ENCODE results near the gene RTN3.
A peak's percentile ranks its signal among the peaks of the same experiment; 100 is the strongest.
"Not testable (repeated sequence)": the region's sequence is repeated elsewhere in the genome, so short reads cannot be mapped to it uniquely, and the experiment has no call there.

The RTN3 gene

DNA sequence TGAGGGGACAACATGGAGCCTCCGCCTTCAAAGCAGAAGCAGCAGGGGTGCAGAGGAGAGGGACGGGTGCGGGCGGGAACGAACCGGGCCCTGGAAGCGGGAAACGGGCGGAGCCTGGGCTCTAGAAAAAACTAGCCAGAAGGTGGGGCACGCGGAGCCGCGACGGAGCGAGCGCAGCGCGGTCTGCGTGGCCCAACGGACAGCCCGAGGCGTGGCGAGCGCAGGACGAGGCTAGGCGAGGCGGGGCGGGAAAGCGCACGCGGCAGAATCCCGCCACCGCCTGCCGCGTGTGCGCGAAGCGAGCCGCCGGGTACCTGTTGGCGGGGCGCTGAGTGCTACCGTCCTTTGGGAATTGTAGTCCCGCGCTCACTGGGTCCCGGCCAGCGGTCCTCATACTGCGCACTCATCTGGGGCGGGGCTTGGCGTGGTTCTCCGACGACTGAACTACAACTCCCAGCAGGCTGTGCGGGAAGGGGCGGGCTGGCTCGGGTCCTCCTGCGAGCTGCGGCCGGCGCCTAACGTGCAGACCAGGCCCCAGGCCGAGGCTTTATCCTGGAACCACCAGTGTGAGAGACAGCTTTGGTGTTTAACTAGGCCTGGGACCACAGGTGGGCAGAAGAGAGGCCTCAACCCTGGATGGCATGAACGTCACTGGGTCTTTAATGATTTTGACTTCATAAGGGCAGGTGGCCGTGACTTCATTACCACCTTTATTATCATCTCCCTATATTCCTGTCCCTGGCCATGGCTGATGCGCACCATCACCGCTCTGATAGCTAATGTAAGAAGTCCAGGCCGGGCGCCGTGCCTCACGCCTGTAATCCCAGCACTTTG lies 9.8 kb upstream of the RTN3 start, which contains the start of gene ATL3:
TSS of gene ATL3 (minus strand) at position 55 of the 834 bp plus-strand sequence. CDS start at position 14, 41 bp downstream.
- ATAC-seq = peak; percentile 94
- H3K36me3 Mint-ChIP-seq = peaks cover 31% of the 10 kb centered on the region
- H3K4me3 Mint-ChIP-seq = peak within 1 kb of the TSS; percentile 81
- peak; percentile 87 to 96 for DNase-seq (ENCODE audit: low spot score in 2 of 2)
- H3K4me1 Mint-ChIP-seq = peaks cover 24% of the 10 kb centered on the region
- H3K9me3 Mint-ChIP-seq = no peaks in the 10 kb centered on the region
- peak within 1 kb of the TSS; percentile 91 for H3K27ac Mint-ChIP-seq

DNA sequence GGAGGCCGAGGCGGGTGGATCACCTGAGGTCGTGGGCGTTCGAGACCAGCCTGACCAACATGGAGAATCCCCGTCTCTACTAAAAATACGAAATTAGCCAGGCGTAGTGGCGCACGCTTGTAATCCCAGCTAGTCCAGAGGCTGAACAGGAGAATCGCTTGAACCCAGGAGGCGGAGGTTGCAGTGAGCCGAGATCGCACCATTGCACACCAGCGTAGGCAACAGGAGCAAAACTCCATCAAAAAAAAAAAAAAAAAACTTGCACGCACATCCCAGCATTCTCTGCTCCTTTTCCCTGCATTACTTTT lies 9.2 kb upstream of the RTN3 start:
- peak overlapping the region; percentile 81 for H3K4me3 Mint-ChIP-seq
- ATAC-seq = no peak
- H3K27ac Mint-ChIP-seq = no peak overlapping the region
- no peaks in the 10 kb centered on the region for H3K9me3 Mint-ChIP-seq
- peaks cover 24% of the 10 kb centered on the region for H3K4me1 Mint-ChIP-seq
- no peak for DNase-seq (ENCODE audit: low spot score in 2 of 2)
- H3K36me3 Mint-ChIP-seq = peaks cover 31% of the 10 kb centered on the region

DNA sequence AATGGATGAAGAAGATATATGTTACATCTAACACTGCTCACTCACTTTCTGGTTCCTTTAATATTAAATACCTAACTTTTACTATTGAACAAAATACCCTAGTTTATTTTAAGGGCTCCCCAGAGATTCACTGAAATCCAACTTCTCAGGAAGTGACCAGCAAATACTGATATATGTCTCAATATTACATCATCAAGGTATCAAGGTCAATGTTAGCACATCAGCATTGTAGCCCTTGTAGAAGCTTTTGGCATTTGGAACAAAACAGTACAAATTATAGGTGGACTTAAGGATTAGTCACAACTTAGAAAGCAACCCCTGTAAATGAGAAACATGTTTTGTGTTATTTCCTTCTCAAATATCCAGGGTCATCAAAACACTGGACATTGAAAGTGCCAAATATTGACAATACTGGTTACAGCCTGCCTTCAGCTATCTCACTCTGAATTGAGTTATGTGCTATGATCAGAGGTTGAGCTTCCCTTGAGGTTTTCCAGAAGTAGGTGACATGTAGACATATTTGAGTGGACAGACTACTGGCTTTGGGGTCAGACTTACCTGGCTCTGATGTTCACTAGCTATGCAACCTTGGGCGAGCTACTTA lies 8.3 kb upstream of the RTN3 start:
- Mint-ChIP-seq H3K4me1 (peaks cover 18% of the 10 kb centered on the region), H3K27ac (no peak overlapping the region), H3K4me3 (peak overlapping the region; percentile 81), H3K36me3 (peaks cover 30% of the 10 kb centered on the region), H3K9me3 (no peaks in the 10 kb centered on the region)
- ATAC-seq (no peak), DNase-seq (ENCODE audit: low spot score in 2 of 2) (no peak)

DNA sequence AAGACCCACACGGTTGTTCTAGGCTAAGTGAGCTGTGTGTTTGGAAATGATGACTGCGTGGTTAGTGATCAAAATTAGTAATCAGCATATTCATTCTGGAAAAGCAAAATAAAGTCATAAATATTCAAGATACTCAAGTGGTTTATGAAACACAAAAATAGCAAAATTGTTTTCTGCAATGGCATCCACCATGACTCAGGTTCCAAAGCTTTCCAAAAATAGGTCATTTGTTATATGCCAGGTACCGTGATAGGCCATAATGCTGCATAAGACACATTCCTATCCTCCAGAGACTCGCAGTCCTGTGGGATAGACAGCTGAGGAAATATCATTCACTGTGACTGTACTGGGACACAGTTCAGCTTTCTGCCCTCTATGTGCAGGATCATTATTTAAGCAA lies 7.7 kb upstream of the RTN3 start:
- DNase-seq (ENCODE audit: low spot score in 2 of 2) = no peak
- Mint-ChIP-seq H3K4me1 (peaks cover 13% of the 10 kb centered on the region), H3K4me3 (no peak overlapping the region), H3K27ac (no peak overlapping the region), H3K36me3 (peaks cover 25% of the 10 kb centered on the region), H3K9me3 (no peaks in the 10 kb centered on the region)
- ATAC-seq = no peak

DNA sequence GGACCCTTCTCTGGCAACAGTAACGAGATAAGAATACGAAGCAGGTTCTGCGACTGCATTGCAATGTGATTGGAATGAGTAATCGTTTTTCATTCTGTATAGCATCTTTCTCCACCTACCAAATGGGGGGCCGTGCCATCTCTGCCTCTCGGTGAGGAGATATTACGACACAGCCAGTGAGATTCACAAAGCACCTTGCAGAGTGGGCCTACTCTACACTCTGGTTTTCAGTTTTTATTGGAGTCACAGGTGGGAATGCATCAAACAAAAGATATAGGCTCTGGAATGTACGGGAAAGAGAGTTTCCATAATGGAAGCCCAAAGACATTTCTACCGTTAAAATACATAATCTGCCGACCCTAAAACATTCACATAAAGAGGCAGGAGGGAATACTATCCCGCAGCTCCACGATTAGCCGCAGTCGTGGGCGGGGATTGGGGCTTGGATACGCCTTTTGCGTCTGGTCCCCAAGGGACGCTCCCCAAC lies 423 bp upstream of the RTN3 start:
- no peaks in the 10 kb centered on the region for H3K9me3 Mint-ChIP-seq
- ATAC-seq = peak; percentile 69
- H3K27ac Mint-ChIP-seq = peak overlapping the region; percentile 91
- peak in 1 of 2 donors; percentile 11 for DNase-seq (ENCODE audit: low spot score in 2 of 2)
- peaks cover 29% of the 10 kb centered on the region for H3K4me1 Mint-ChIP-seq
- H3K4me3 Mint-ChIP-seq = peak overlapping the region; percentile 83
- peaks cover 17% of the 10 kb centered on the region for H3K36me3 Mint-ChIP-seq

DNA sequence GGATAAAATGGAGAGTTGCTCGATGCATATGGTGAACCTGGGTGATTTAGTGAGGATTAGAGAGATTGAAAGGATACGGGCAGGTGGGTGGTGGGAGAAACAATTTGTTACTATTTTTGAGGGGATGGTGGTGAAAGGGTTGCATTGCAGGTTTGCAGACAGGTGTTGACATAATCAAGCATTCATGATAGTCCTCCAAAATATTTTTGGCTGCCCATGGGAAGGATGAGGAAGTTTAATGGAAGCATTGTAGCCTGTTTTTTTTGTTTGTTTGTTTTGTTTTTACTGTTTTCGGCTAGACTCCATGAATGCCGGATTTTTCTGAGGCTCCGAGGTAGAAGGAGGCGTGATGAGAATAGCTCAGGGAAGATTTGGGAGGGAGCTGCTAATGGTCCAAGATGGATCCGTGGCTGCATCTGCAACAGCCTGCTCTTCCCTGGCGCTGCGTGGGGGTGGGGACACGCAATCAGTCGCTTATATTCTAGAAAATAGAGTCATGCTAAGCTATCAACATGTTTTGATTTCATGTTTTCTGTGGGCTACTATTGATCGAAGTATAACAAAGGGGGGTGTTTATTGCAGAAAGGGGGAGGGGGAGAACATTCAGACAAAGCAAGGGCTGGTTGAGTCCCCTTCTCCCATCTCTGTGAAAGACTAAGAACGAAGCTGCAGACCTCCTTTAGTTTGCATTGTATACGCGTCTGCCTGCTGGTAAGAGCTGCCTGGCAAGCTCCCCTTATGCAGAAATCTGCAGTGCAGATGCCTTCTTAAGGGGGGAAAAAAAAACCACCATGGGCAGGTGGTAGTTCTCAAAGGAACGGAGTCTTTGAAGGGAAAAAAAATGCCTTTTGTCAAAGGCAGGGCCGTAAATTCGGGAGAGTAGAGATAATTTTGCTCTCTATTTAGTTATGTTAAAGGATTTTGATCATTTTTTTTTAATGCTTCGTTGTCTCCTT lies 1.0 kb downstream of the RTN3 start:
- Mint-ChIP-seq H3K9me3 (no peaks in the 10 kb centered on the region), H3K4me3 (peak overlapping the region; percentile 83), H3K27ac (peak overlapping the region; percentile 91), H3K36me3 (peaks cover 17% of the 10 kb centered on the region), H3K4me1 (peaks cover 32% of the 10 kb centered on the region)
- no peak for DNase-seq (ENCODE audit: low spot score in 2 of 2)
- ATAC-seq = no peak

DNA sequence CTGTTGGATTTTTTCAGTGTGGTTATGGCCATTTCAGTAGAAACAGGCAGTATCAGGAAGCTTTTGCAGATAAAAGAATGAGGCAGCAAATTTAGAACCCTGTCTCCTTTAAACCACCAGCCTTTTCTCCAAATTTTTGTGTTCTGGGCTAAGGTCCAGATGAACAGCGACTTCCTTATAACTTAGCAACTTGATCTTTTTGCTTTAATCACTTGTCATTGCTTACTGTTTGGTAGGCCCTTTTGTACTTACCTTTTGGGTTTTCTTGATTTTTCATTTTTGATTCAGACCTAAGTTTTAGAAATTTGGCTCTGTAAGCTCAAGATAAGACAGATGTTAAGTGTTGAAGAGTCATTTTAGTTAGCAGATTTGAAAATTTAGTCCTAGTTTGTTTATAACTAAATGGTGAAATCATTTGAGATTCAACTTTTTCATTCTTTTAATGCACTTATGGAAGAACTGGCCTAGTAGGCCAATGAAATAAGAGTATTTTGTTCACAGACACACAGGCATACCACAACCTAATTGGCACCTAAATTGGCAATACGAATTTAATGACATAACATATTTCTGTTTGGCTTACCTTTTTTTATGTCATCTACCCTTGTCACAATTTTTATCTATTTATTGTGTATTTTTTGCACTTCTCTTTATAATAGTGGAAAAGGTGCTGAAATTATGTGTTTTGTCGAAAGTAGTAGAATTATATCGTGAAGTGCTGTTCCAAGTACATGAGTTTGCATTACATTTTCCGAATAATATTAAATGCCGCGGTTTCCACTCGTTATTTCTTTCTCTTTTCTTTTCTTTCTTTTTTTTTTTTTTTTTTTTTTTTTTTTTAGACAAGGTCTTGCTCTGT lies 2.1 kb downstream of the RTN3 start:
- peak overlapping the region; percentile 83 for H3K4me3 Mint-ChIP-seq
- H3K27ac Mint-ChIP-seq = no peak overlapping the region
- peaks cover 39% of the 10 kb centered on the region for H3K4me1 Mint-ChIP-seq
- no peaks in the 10 kb centered on the region for H3K9me3 Mint-ChIP-seq
- DNase-seq (ENCODE audit: low spot score in 2 of 2) (no peak), ATAC-seq (no peak)
- peaks cover 17% of the 10 kb centered on the region for H3K36me3 Mint-ChIP-seq

DNA sequence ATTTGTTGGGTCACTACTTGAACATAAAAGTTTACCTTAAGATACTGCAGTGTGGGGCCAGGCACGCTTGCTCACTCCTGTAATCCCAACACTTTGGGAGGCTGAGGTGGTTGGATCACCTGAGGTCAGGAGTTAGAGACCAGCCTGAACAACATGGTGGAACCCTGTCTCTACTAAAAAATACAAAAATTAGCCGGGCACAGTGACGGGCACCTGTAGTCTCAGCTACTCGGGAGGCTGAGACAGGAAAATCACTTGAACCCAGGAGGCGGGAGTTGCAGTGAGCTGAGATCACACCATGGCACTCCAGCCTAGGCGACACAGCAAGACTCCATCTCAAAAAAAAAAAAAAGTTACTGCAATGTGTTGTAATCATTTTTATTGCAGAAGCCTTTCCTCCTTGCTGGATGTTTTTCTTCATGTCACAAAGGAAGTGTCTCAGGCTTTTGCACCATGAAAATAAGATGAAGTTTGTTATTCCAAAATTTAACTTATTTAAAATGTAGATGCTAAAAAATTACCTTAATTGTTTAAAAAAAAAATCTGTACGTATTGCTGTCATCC lies 3.9 kb downstream of the RTN3 start:
- ATAC-seq = not testable (repeated sequence)
- H3K36me3 Mint-ChIP-seq = peaks cover 17% of the 10 kb centered on the region

DNA sequence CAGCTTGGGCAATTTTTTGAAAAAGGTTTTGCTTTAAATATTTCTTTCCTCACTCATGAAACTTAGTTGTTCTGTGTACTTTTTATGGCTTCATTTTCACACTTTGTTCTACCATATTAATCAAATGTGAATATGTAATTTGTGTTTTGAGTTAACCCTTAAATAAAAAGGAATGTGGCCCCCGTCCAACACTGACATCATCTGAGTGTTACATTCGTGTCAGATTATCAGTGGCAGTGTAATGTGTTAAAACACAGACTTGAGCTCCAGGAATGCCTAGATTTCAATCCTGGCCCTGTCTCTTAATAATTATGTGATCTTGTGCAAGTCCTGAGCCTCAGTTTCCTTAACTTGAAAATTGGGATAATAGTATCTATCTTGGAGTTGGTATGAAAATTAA lies 5.6 kb downstream of the RTN3 start:
- DNase-seq (ENCODE audit: low spot score in 2 of 2) = no peak
- H3K4me3 Mint-ChIP-seq = no peak overlapping the region
- peaks cover 3% of the 10 kb centered on the region for H3K36me3 Mint-ChIP-seq
- peaks cover 35% of the 10 kb centered on the region for H3K4me1 Mint-ChIP-seq
- no peak for ATAC-seq
- no peak overlapping the region for H3K27ac Mint-ChIP-seq
- no peaks in the 10 kb centered on the region for H3K9me3 Mint-ChIP-seq

More for the DNA sequence above, 3.9 kb downstream of the RTN3 start:
- not testable (repeated sequence) for H3K4me3 Mint-ChIP-seq; DNase-seq (ENCODE audit: low spot score in 2 of 2); H3K9me3 Mint-ChIP-seq; H3K27ac Mint-ChIP-seq
- peaks cover 45% of the 10 kb centered on the region for H3K4me1 Mint-ChIP-seq

DNA sequence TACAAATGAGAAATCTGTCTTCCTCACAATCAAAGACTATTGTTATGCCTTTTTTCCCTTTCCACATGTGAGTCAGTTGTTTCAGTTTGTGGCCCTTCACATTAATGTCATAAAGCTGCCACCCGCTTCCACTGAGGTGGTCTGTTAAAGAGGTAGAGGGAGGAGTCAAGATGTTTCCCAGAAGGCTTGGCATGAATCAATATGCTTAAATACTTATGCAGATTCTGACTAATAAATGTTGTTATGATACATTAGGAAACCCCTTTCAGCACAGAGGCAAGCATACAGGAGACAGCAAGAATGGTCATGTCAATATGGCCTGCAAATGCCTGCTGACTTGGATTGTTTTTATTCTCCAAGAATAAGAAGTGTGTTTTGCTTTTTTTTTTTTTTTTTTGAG lies 6.5 kb downstream of the RTN3 start:
- no peaks in the 10 kb centered on the region for H3K36me3 Mint-ChIP-seq
- no peak for DNase-seq (ENCODE audit: low spot score in 2 of 2)
- no peak overlapping the region for H3K4me3 Mint-ChIP-seq
- H3K4me1 Mint-ChIP-seq = peaks cover 28% of the 10 kb centered on the region
- no peaks in the 10 kb centered on the region for H3K9me3 Mint-ChIP-seq
- ATAC-seq = peak; percentile 97
- no peak overlapping the region for H3K27ac Mint-ChIP-seq

DNA sequence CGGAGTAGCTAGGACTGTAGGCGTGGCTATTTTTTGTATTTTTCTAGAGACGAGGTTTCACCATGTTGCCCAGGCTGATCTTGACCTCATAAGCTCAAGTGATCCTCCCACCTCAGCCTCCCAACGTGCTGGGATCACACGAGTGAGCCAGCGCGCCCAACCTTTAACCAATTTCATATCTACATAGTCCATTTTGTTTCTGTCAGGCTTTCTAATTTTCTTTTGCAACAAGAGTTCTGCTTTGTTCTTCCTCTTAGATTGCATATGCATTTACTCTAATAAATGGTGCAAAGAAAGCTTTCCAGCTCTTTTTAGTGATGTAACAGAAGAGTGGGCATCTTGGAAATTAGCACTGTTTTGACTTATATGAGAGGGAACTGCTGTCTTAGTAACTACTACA lies 13.3 kb downstream of the RTN3 start:
- Mint-ChIP-seq H3K4me3 (no peak overlapping the region), H3K27ac (no peak overlapping the region), H3K36me3 (peaks cover 5% of the 10 kb centered on the region), H3K9me3 (no peaks in the 10 kb centered on the region), H3K4me1 (peaks cover 17% of the 10 kb centered on the region)
- ATAC-seq (no peak), DNase-seq (ENCODE audit: low spot score in 2 of 2) (no peak)

DNA sequence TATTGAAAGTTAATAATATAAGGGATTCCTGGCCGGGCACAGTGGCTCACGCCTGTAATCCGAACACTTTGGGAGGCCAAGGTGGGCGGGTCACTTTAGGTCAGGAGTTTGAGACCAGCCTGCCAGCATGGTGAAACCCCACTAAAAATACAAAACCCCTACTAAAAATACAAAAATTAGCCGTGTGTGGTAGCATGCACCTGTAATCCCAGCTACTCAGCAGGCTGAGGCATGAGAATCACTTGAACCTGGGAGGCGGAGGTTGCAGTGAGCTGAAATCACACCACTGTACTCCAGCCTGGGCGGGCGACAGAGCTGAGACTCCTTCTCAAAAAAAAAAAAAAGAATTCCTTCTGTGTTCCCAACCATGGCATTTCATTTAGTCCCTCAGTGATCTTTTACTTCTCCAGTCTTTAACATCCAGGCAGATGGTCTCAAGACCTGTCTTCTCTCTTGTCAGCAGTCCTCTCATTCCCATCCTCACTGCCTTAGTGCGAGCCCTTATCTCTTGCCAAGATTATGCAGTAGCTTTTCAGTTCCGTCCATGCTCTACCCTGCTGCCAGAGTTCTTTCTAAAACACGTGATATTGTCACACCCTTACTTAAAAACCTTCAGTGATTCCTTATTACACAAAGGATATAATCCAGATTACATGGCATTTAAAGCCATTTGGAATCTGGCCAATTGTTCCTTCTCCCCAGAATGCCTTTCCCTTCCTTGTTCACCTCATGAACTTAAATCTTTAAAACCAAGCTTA lies 17.9 kb downstream of the RTN3 start:
- no peak for ATAC-seq
- Mint-ChIP-seq H3K4me1 (peaks cover 16% of the 10 kb centered on the region), H3K27ac (no peak overlapping the region), H3K4me3 (no peak overlapping the region), H3K9me3 (no peaks in the 10 kb centered on the region), H3K36me3 (peaks cover 11% of the 10 kb centered on the region)
- no peak for DNase-seq (ENCODE audit: low spot score in 2 of 2)

DNA sequence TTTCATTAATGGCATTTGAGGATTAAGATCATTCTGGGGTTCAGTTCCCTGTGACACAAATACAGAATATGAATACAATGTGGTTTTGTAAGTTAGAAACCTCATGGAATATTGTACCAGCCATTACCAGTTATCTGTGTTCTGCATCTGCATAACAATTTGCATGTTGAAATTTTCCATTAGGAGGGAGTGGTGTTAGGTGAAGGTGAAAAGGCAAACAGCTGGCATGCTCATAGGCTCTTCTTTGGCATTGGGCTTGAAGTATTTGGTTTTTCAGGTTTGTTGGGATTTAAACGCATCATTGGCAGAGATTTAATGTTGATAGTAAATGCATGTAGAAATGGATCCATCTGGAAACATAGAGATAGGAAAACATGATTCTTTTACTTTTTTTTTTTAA lies 18.6 kb downstream of the RTN3 start:
- ATAC-seq = no peak
- H3K4me1 Mint-ChIP-seq = peaks cover 21% of the 10 kb centered on the region
- no peak for DNase-seq (ENCODE audit: low spot score in 2 of 2)
- H3K9me3 Mint-ChIP-seq = no peaks in the 10 kb centered on the region
- H3K27ac Mint-ChIP-seq = no peak overlapping the region
- H3K36me3 Mint-ChIP-seq = peaks cover 11% of the 10 kb centered on the region
- no peak overlapping the region for H3K4me3 Mint-ChIP-seq

DNA sequence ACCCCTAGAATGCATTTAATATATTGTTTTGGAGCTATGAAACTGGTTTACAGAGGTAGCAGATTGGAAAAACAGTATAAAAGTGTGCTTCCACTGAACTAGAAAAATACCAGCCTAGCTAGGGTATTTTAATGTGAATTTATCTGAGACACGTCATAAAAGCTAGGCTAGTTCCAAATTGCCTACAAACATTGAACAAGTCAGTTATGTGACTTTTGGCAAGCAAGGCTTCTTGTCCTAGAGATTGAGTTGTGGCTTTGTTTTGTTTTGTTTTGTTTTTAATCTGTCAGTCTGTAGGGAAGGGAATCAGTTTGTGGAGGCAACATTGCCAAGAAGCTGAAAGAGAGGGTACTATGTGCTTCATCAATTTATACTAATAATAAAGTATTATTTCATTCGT lies 24.2 kb downstream of the RTN3 start:
- H3K9me3 Mint-ChIP-seq = no peaks in the 10 kb centered on the region
- ATAC-seq (no peak), DNase-seq (ENCODE audit: low spot score in 2 of 2) (no peak)
- H3K36me3 Mint-ChIP-seq = peaks cover 2% of the 10 kb centered on the region
- H3K4me3 Mint-ChIP-seq = no peak overlapping the region
- peaks cover 6% of the 10 kb centered on the region for H3K4me1 Mint-ChIP-seq
- peak overlapping the region; percentile 34 for H3K27ac Mint-ChIP-seq
